Measurements from ENCODE around the gene CD1E. TPM values are rescaled to one million over a fixed set of nuclear protein-coding genes. Genes with fewer than 3 reads are reported as not detected.

The CD1E gene
- total and polyA plus RNA-seq, 2 experiments from 2014 or later, result not detected

- H3K27ac ChIP-seq, result no peak overlapping the region
- no peaks in the 10 kb centered on the region for H3K79me2 ChIP-seq
- no peaks in the 10 kb centered on the region for H3K9me3 ChIP-seq (ENCODE audit: low read depth)
- H3K4me1 ChIP-seq (ENCODE audit: insufficient read depth), result no peaks in the 10 kb centered on the region
- no peak for DNase-seq (ENCODE audit: low spot score)
- H2AFZ ChIP-seq, result no peak overlapping the region
- no peaks in the 10 kb centered on the region for H3K27me3 ChIP-seq
- TF ChIP-seq EZH2phosphoT487 (IDR thresholded peaks at IDR 0.05; ENCODE audit: low read depth, severe bottlenecking, unreplicated experiment), result no peak
- no peak for TF ChIP-seq CTCF (IDR thresholded peaks at IDR 0.05; ENCODE audit: poor library complexity)
- TF ChIP-seq EZH2 (IDR thresholded peaks at IDR 0.05; ENCODE audit: borderline replicate concordance), result no peak
- H3K4me2 ChIP-seq, result no peak overlapping the region
- H3K36me3 ChIP-seq (replicated peaks; ENCODE audit: insufficient read depth, low read depth), result no peaks in the 10 kb centered on the region
- H4K20me1 ChIP-seq (ENCODE audit: insufficient read depth, poor library complexity, severe bottlenecking), result no peaks in the 10 kb centered on the region
- H3K9me2 ChIP-seq (replicated peaks; ENCODE audit: insufficient read depth), result no peaks in the 10 kb centered on the region
- WGBS (ENCODE audit: low lambda C conversion rate, missing lambda C conversion rate), result 90% methylated on average over 7 of the region's 7 CpGs
- no peak overlapping the region for H3K4me3 ChIP-seq
These were observed 24.4 kb upstream of the CD1E start for GRCh38 chr1:158329300-158329699.

- Histone ChIP-seq H3K79me2 (no peaks in the 10 kb centered on the region), H3K4me3 (no peak overlapping the region), H3K9me3 (ENCODE audit: low read depth) (no peaks in the 10 kb centered on the region), H3K9me2 (replicated peaks; ENCODE audit: insufficient read depth) (no peaks in the 10 kb centered on the region), H3K27ac (no peak overlapping the region), H3K27me3 (no peaks in the 10 kb centered on the region), H4K20me1 (ENCODE audit: insufficient read depth, poor library complexity, severe bottlenecking) (no peaks in the 10 kb centered on the region), H3K36me3 (replicated peaks; ENCODE audit: insufficient read depth, low read depth) (no peaks in the 10 kb centered on the region), H3K4me2 (no peak overlapping the region), H3K4me1 (ENCODE audit: insufficient read depth) (no peaks in the 10 kb centered on the region), H2AFZ (no peak overlapping the region)
- no peak for DNase-seq (ENCODE audit: low spot score)
- 96% methylated on average over 3 of the region's 3 CpGs for WGBS (ENCODE audit: low lambda C conversion rate, missing lambda C conversion rate)
- TF ChIP-seq EZH2 (IDR thresholded peaks at IDR 0.05; ENCODE audit: borderline replicate concordance), result no peak
- TF ChIP-seq EZH2phosphoT487 (IDR thresholded peaks at IDR 0.05; ENCODE audit: low read depth, severe bottlenecking, unreplicated experiment), result no peak
- no peak for TF ChIP-seq CTCF (IDR thresholded peaks at IDR 0.05; ENCODE audit: poor library complexity)
These were observed 24.0 kb upstream of the CD1E start for GRCh38 chr1:158329733-158330132.

DNA sequence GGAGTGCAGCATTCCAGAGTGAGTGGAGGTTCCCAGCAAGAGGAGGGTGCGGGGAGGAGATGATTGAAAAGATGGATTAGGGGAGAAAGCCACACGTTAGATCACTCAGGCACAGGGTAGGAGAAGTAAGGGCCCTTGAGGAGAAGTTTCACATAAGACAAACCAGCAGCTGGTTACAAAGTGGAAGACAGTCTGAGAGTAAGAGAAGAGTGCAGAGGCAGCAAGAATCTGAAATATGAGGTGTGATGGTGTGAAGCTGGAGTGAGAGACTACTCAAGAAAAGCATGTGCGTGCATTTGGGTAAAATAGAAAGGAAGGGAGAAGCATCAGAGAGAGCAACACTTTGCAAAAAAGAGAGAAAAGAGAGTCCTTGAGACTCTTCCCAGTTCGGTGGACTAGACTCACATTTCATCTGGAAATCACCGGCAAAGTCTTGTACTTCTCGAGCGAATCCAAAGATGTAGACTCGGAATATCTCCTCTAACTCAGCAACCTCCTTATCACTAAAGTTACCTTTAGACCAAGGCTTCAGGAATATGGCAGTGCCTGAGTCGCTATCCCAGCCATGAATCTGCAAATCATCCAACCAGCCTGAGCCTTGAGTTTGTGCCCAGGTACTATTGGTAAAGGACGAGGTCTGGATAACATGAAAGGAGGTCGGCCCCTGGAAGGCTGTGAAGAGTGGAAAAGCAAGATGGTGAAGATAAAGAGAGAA lies 23.1 kb upstream of the CD1E start:
- H3K27ac ChIP-seq, result no peak overlapping the region
- H2AFZ ChIP-seq, result no peak overlapping the region
- WGBS (ENCODE audit: low lambda C conversion rate, missing lambda C conversion rate), result 85% methylated on average over 11 of the region's 11 CpGs
- no peak overlapping the region for H3K4me3 ChIP-seq
- H3K79me2 ChIP-seq, result no peaks in the 10 kb centered on the region
- no peaks in the 10 kb centered on the region for H3K9me2 ChIP-seq (replicated peaks; ENCODE audit: insufficient read depth)
- H3K36me3 ChIP-seq (replicated peaks; ENCODE audit: insufficient read depth, low read depth), result no peaks in the 10 kb centered on the region
- DNase-seq (ENCODE audit: low spot score), result no peak
- no peak overlapping the region for H3K4me2 ChIP-seq
- TF ChIP-seq EZH2phosphoT487 (IDR thresholded peaks at IDR 0.05; ENCODE audit: low read depth, severe bottlenecking, unreplicated experiment), result no peak
- TF ChIP-seq CTCF (IDR thresholded peaks at IDR 0.05; ENCODE audit: poor library complexity), result no peak
- no peak for TF ChIP-seq EZH2 (IDR thresholded peaks at IDR 0.05; ENCODE audit: borderline replicate concordance)
- H4K20me1 ChIP-seq (ENCODE audit: insufficient read depth, poor library complexity, severe bottlenecking), result no peaks in the 10 kb centered on the region
- no peaks in the 10 kb centered on the region for H3K4me1 ChIP-seq (ENCODE audit: insufficient read depth)
- H3K27me3 ChIP-seq, result no peaks in the 10 kb centered on the region
- no peaks in the 10 kb centered on the region for H3K9me3 ChIP-seq (ENCODE audit: low read depth)

Measured in hepatocyte (in vitro differentiated cells).